Ovary (tissue), 3 donors: Measurements from ENCODE around the gene HSCB.
A peak's percentile ranks its signal among the peaks of the same experiment; 100 is the strongest.

Source experiments
- CTCF ChIP-seq, 3 donors: fragments of 450-650 bp in 2 of 3; fragments of 200-600 bp in 1 of 3; IDR thresholded peaks; one replicate each; pipeline versions ENCODE4 v1.5.1 to v1.8.0; 2016 to 2022; ENCODE audit warnings: antibody characterized with exemption in 3 of 3, mild to moderate bottlenecking in 1 of 3
- EP300 ChIP-seq: sonication (generic); formaldehyde crosslinking; IDR thresholded peaks from one replicate; pipeline ENCODE4 v1.6.1; 2017; ENCODE audit warnings: antibody characterized with exemption
- POLR2A ChIP-seq: fragments of 450-650 bp; IDR thresholded peaks from one replicate; pipeline ENCODE4 v1.6.1; 2017; ENCODE audit warnings: antibody characterized with exemption, mild to moderate bottlenecking, moderate library complexity
- donor health status: DM: no; HTN: no; CAD: no.

- no peak for TF ChIP-seq CTCF (IDR thresholded peaks at IDR 0.05)
- peak; percentile 54 for TF ChIP-seq EP300
- TF ChIP-seq POLR2A, result peak; percentile 77
Measured at GRCh38 chr22:28798810-28799605, 57.2 kb downstream of the HSCB start.
